HG03039 (cell line): ENCODE measurements around the gene MAST4.

Source experiments
- ATAC-seq: cut with Tn5 transposase; IDR thresholded peaks from one replicate; pipeline ENCODE4 v1.9.1; 2021; ENCODE audit warnings: mild to moderate bottlenecking, moderate library complexity; ENCODE audit not compliant: unreplicated experiment

The MAST4 gene

DNA sequence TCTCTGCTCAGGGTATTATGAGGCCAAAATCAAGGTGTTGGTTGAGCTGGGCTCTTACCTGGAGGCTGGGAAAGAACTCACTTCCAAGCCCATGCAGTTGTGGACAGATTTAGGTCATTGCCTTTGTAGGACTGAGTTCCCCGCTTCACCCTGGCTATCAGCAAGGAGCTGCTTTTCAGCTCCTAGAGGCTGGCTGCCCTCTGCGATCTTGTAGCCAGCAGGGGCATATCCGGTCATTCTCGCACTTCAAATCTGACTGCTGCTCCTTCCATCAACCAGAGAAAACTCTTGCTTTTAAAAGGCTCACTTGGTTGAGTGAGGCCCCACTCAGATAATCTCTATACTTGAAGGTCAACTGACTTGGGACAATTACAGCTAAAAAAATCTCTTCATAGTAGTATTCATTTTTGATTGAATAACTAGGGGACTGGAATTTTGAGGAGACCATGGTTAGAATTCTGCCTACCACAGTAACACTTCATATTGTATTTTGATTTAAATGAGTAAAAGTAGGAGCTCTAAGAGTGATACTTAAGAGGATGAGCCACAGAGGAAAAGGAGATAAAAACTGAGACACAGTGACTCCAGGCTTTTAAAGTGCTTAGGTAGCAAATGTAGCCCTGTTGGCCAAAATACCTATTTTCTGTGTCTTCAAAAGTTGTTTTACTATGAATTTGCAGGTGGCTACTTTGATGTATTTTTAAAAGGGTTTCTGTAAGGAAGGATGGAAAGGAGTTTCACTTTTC, 463.0 kb downstream of the MAST4 start:
- no peak for ATAC-seq

DNA sequence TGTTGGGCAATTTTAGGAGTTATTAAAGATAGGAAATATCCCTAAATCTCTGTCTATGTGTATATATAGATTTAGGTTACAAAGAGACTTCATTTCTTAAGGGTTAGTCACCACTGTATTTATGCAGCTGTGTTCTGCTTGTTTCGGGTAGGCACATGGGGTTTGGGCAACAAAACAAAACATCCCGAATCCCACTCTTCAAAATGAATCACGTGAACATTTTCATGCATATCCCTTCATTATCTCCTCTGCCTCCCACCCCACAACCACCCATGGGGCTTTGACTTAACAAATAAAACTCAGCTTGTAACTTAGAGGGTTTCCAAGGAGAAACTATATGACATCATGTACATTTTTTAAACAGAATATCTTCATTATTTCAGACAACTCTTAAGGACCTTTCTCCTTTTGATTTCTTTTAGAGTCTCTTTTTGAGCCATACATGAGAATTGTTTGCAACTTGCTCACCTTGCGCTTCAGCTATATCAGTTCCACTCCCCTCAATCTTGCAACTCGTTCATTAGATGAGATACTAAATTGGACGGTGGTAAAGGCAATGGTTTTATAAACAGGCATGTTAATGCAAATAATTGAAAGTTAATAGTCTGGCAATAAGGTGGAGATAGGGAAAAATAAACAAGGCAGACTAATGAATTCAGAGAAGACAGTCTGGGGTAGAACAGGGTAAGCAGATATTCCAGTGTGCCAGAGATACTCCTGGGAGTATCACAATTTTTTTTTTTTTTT, 463.7 kb downstream of the MAST4 start:
- no peak for ATAC-seq

DNA sequence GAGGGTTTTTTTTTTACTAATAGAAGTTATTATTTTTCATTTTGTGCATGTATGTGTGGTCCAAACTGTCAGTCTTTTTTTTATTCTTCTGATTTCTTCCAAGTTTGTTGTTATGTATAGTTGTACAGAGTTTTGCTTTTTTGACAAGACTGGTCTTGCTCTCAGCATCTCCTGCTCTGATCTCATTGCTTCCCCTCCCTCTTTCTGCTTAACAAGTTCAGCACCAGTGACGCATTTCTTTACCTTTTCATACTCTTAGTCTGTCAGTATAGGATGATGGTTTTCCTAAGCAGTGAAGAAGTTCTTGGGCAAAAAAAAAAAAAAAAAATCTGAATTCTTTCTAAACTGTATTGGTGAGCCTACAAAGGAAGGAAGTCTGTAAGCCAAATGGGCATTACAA, 465.3 kb downstream of the MAST4 start:
- no peak for ATAC-seq

DNA sequence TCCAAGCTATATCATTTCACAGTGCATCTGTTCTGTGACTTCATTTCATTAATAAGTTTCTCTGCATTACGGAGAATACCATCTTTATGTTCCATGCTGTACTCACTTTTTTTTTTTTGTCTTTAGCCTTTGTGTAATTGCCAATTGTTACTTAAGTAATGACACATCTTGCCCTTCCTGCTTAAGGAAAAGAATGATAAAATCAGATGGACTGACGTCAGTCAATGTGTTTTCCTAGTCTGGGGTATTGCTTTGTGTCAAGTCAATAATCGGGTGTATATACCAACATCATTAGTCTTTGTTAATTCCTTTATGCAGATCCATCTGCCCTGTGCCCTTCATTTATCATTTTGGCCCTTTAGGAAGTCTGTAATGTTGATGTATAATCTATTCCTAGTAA, 466.9 kb downstream of the MAST4 start:
- no peak for ATAC-seq

DNA sequence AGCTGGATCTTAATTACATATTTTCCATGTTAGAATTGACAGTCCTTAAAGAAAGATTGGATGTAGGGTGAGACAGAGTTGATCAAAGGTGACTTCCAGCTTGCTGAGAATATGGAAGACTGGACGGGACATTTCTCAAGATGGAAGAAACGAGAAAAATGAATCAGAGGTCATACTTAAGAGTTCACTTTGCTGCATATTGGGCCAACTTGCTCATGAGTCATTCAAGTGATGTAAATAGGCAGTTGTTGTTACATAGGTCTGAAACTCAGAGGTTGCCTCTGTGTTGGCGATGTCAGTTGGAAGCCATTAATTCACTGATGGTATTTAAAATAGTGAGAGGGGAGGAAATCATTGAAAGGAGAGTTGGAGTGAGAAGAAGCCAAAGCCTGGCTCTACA, 467.6 kb downstream of the MAST4 start:
- ATAC-seq, result no peak

DNA sequence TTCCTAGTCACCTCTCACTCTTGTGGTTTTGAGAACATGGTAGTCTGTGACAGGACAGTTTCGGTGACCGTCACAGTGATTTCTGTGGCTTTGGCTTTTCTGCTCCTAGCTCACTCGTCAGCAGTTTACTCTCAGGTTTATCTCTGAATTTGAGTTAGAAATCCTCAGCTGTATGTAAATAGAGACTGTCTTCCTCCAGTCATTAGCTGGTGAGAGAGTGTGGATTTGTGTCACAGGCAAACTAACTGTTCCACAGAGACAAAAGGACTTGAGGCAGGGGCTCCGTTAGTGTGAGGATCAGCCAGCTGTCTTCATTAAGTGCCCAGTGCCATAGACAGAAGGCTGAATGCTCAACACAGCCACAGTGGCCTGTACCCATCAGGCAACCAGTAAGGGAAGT, 469.0 kb downstream of the MAST4 start:
- no peak for ATAC-seq

DNA sequence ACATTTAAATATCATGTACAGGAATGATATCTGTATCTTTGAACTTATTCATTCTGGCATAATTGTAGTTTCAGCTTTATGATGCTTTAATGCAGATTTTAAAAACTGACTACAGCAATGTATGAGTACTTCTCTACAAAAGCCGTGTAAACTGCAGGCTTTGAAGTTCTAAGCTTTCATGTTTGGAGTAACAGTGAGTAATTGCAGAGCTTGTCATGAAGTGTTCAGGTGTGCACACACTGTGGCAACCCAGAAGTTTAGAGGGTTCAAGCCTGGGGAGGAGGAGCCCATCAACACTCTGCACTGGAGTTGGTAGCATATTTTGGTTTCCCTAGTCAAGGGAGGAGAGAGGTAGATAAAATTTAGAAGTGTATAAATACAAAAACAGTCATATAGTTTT, 469.5 kb downstream of the MAST4 start:
- ATAC-seq, result no peak

DNA sequence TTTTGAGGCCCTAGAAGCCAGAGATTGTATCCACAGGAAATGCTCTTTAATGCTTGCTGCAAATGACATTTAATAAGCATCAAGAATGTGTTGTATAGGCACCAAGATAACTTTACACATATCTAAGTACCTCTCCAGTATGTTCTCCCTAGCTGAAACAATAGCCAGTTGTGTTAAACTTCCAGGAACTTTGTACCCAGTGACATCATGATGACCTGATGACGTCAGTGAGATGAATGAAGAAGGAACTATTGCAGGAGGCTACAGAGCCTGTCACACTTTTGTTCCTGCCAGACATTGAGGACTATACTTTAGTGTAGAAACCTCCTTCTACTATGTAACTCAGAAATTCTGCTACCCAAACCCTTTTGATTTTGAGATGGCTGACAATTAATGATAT, 470.6 kb downstream of the MAST4 start:
- no peak for ATAC-seq

DNA sequence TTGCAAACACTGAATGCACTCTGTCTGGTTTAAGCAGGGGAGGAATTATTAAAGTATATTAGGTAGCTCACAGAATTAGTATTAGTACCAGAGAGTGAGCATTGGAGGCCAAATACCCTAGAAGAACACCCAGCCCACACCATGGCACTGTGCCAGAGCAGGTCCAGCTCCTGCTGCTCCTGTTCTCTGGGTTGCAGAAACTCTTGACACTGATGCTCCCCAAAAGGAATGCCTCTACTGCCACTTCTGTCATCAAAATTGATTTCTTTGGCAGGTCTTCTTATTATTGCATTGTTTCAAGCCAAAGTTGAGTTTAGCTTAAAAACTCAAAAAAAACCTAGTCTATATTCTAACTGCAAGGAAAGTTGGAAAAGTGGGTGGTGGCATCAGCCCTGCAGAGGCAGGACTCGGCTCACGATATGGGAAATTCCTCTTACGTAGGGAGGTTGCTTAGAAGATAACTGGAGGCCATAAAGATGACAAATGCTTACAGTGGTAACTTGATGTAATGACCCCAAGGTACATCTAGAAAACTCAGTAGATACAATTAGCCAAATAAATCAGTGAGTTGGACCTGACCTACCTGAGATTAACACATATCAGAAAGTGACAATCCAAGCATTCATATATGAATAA, 477.0 kb downstream of the MAST4 start:
- no peak for ATAC-seq

DNA sequence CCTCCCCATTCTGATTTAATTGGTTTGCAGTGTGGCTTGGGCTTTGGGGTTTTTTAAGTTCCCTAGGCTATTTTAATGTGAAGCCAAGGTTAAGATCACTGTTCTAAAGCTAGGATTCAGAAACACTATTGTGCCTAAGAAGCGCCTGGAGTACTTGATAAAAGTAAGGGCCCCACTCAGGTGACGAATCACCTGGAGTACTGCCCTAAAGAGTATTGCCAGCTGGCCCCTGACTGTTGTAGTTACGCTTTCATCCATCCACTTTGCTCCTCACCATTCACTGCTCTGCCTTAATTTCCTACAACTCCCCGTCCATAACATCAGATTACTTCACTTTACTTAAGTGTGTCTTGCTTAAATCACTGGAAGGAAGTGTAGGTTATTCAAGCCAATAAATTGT, 481.1 kb downstream of the MAST4 start:
- no peak for ATAC-seq

DNA sequence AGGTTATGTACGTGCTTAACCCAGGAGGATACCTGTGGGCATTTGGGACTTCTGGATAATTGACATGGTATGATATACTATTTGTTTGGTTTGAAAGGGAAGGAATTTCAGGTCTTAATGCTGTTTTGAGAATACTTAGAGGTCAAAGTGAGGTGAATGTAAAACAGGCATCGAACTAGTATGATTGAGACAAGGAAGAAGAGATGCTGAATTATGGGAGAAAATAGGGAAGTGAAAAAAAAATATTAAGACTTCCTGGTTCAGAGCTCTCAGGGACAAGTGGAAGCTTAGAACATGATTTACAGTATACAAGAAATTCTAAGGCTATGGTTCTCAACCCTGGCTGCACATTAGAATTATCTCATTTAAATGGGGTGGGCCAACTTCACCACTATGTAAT, 485.1 kb downstream of the MAST4 start:
- no peak for ATAC-seq

DNA sequence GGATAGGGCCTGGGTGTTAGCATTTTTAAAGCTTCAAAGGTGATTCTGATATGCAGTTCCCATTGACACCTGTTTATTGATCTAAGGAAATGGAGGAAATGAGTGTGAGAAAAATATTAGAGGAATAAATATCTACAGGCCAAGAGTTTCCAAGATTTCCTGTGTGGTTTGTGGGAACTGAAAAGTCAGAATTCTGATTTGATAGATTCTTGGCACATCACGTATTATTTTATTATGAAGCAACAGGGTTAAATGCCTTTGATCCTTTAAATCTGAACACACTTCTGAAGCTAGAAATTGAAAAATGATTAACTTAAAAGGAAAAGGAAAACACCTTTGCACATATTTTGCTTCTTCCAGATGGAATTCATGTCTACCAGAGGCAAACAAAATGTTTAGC, 486.7 kb downstream of the MAST4 start:
- no peak for ATAC-seq

DNA sequence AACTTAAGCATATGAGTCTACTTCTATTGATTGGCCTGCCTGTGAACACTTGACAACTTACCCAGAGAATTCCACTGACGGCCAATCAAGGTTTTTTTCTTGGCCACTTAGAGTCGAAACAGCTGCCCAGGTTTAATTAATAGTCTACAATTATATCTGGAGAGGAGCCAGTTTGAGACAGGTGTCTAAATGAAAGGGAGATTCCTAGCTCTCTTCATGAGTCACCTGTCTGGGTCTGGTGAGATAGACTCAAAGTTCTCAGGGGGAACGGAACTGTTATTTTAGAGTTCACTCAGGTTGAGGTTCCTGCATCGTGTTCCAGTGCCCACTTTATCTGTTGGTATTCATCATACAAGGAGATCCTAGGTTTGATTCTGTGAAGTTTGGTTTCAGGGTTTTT, 489.4 kb downstream of the MAST4 start:
- ATAC-seq, result no peak

DNA sequence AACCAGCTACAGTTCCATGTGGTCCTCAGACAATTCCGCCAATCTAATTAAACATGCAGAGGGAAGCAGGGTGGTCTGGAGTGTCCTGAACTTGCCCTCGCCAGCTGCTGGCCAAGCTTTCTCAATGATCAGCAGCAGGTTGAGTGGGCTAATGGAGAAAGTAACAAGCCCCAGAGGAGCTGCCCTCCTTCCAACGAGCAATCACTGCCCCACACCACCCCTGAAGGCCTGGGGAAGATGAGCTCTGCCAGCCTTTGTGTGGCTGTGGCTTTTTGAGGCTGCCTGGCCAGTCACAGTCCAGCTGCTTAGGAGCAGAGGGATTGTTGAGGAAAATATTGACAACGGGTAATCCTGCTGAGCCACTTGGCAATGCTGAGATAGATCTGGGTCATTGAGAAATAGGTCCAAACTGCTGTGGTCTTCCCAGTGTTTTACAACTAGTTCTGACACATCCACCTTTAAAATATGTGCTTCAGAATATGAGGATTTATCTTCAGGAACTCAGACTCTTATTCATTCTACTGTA, 493.1 kb downstream of the MAST4 start:
- ATAC-seq, result no peak

DNA sequence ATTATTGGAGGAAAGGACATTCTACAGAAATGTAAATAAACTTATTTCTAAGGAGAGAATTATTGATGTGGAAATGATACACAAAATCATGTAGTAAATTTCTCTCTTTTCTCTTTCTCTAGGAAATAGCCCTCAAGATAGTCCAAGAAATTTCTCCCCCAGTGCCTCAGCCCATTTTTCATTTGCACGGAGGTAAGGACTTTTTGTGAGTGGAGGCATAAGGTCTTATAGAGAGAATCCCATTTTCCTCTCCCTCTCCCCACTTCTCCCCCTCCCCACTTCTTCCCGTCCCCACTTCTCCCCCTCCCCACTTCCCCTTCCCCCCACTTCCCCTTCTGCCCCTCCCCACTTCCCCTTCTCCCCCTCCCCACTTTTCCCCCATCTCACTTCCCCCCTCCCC, 493.8 kb downstream of the MAST4 start:
- no peak for ATAC-seq

DNA sequence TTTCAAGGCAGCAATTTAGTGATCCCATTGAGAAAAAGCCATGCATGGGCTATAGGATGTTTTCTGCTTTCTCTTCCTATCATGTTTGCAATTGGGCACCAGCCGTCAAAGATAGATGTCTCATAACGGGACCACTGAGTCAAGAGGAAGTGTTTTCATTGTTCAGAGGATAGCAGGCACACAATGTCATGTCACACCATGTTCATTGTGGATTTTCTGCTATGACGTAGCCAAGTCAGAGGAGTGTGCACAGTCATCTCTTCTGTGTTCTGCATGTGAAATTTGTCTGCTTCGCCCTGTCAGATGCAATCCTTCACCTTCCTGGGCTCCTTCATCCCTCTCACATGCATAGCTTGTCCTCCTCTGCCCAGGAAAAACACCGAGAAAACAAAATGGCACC, 494.4 kb downstream of the MAST4 start:
- ATAC-seq, result no peak

DNA sequence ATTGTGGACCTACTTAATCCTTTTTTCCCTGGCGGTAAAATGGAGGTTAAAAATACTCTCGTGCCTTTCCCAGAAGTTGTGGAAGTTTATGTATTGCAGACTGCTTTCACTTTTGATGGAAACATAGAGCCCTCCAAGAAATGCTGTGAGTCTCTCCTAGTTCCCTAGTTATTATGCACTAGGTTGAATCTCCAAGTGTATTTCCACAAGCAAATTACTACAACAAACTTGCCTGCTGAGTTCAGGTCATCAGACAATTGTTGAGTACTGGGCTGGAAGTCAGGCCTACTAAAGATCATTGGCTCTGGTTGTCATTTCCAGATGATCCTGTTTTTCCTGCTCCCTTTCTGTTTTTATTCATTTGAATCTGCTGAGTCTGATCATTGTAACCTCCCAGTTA, 496.3 kb downstream of the MAST4 start:
- no peak for ATAC-seq

DNA sequence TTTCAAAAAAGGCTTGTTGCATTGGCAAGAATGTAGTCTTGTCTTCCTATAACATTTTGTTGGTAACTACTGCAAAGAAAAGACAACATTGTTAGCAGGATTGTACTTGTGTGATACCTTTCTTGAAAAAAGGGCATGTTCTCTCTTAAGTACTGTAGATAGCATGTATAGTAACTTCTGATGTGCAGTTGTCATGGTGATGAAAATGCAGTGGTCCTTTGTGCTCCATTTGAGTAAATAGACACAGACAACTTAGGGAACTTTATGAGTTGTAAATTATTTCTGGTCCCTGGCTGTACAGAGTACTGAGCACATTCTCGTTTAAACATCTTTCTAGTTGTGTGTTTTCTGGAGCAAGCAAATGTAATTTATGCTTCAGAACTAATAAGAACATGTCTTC, 497.1 kb downstream of the MAST4 start:
- no peak for ATAC-seq

DNA sequence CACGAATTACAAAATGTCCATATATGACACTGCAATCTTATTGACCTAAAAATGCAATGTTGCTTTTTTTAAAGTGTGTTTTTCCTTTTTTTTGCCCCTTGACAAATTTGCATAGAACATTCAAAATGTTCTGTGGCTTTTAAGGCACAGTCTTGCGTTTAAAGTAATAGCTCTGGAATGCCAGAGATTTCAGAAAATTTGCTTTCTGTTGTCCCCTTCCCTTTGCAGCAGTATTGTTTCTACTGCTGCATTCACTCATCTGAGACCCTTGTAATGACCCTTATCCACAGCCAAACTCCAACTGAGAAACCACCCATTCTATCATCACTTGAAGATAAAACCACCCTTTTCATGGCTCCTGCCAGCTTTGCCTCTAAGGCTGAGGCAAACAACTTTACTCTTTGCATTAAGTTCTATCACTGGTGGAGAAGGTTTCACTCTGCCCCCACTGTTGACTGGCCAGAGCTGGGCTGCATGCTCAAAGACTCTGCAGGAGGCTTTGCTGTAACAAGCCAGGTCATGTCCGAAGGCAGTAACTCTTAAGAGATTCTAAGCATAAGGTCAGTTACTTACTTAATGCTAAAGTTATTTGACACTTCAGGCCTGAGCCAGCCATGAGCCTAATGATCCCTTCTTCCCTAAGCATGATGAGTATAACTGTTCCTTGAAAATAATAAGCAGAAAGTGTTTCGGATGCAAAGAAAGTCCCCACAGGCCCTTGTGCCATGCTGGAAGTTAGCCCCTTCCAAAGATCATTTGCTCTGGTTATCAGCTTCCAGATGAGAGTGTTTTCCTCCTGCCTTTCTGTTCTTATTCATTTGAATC, 498.5 kb downstream of the MAST4 start:
- no peak for ATAC-seq

DNA sequence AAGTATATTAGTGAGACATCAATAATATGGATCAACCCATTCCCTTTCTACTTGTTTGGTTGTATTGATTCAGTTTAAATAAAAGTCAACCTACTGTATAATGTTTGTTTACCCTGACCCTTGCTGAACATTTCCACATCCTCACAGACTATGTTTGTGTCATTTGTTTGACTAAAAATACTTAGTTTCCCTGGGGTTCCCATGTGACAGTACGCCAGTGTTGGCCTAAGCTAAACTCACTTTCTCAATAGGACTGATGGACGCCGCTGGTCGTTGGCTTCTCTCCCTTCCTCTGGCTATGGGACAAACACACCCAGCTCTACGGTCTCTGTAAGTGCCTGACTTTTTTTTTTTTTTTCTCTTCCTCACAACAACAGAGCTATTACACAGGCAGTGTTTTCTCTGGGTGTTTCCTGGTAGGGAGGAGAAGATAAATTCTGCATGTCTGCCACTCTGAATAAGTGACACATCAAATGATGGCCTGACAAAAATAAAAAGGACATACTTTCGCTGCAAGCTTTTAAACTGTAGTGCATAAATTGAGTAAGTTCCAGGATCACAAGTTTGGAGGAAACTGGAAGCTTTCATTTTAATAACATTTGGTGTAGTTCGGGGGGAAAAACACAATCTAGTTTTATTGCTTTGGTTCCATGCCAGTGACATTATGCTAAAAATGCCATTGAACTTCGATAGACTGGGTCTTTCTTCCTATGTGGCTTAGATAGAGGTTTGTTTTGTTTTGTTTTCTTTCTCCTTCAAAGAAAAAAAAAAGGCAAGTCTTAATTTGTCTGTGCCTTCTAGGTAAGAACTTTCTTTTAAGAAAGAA, 499.4 kb downstream of the MAST4 start:
- ATAC-seq, result no peak
